ENCODE results near the gene MDK.

MDK gene

DNA sequence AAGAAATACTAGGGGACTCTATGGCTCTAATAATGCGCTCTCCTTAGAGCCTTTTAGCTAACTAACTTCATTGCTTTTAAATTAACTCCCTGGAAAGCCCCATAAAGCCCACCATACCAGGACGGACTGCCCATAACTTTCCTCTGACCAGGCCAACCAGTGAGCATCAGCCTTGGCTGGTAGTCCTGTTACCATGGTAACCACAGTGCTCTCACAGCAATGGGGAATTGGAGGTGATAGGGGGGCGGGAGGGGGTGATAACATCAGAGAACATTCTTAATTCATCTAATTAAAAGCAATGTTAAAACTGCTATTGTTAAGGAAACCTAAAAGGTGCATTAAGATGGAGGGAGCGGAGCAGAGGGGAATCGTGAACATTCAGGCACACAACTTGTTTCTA is 37.3 kb downstream of the MDK start:
- DNase-seq (ENCODE audit: low read depth in 1 of 2, low spot score in 1 of 2): no peak
- TF ChIP-seq SPI1 (IDR thresholded peaks at IDR 0.05; ENCODE audit: borderline replicate concordance, low read depth) (no peak), POLR2AphosphoS5 (IDR thresholded peaks at IDR 0.05; ENCODE audit: low read depth) (no peak), GABPA (IDR thresholded peaks at IDR 0.05; ENCODE audit: low read depth) (no peak)
- TF ChIP-seq, protein P1, sequence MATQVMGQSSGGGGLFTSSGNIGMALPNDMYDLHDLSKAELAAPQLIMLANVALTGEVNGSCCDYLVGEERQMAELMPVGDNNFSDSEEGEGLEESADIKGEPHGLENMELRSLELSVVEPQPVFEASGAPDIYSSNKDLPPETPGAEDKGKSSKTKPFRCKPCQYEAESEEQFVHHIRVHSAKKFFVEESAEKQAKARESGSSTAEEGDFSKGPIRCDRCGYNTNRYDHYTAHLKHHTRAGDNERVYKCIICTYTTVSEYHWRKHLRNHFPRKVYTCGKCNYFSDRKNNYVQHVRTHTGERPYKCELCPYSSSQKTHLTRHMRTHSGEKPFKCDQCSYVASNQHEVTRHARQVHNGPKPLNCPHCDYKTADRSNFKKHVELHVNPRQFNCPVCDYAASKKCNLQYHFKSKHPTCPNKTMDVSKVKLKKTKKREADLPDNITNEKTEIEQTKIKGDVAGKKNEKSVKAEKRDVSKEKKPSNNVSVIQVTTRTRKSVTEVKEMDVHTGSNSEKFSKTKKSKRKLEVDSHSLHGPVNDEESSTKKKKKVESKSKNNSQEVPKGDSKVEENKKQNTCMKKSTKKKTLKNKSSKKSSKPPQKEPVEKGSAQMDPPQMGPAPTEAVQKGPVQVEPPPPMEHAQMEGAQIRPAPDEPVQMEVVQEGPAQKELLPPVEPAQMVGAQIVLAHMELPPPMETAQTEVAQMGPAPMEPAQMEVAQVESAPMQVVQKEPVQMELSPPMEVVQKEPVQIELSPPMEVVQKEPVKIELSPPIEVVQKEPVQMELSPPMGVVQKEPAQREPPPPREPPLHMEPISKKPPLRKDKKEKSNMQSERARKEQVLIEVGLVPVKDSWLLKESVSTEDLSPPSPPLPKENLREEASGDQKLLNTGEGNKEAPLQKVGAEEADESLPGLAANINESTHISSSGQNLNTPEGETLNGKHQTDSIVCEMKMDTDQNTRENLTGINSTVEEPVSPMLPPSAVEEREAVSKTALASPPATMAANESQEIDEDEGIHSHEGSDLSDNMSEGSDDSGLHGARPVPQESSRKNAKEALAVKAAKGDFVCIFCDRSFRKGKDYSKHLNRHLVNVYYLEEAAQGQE (IDR thresholded peaks at IDR 0.05; ENCODE audit: insufficient replicate concordance, low read depth): no peak
- TF ChIP-seq, protein P2, sequence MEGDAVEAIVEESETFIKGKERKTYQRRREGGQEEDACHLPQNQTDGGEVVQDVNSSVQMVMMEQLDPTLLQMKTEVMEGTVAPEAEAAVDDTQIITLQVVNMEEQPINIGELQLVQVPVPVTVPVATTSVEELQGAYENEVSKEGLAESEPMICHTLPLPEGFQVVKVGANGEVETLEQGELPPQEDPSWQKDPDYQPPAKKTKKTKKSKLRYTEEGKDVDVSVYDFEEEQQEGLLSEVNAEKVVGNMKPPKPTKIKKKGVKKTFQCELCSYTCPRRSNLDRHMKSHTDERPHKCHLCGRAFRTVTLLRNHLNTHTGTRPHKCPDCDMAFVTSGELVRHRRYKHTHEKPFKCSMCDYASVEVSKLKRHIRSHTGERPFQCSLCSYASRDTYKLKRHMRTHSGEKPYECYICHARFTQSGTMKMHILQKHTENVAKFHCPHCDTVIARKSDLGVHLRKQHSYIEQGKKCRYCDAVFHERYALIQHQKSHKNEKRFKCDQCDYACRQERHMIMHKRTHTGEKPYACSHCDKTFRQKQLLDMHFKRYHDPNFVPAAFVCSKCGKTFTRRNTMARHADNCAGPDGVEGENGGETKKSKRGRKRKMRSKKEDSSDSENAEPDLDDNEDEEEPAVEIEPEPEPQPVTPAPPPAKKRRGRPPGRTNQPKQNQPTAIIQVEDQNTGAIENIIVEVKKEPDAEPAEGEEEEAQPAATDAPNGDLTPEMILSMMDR (IDR thresholded peaks at IDR 0.05; ENCODE audit: insufficient read depth, low read length): no peak
- H3K27ac ChIP-seq (replicated peaks): no peak overlapping the region

DNA sequence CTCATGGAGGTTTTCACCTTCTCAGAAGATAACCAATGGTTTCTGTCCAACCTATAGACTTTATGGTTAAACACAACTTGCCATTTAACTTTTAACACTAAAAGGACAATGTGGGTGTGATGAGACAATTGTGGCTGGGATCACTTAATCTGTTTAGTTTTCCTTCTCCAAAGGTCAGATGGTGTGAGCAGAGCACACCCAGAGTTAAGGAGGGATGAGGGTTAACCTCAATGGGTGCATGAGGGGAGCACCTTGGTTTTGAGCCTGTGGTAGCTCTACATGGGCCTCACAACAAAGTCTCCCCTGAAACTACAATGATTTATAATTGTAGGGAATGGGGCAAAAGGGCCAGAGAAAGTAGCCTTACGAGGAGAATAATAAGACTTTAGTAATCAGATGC is 39.0 kb downstream of the MDK start:
- H3K27me3 ChIP-seq (ENCODE audit: insufficient read depth, poor library complexity, severe bottlenecking): no peaks in the 10 kb centered on the region
- TF ChIP-seq, protein P1 (IDR thresholded peaks at IDR 0.05; ENCODE audit: insufficient replicate concordance, low read depth): no peak
- TF ChIP-seq, protein P2 (IDR thresholded peaks at IDR 0.05; ENCODE audit: insufficient read depth, low read length): no peak
- no peak for TF ChIP-seq GABPA (IDR thresholded peaks at IDR 0.05; ENCODE audit: low read depth)
- no peak for TF ChIP-seq SPI1 (IDR thresholded peaks at IDR 0.05; ENCODE audit: borderline replicate concordance, low read depth)
- TF ChIP-seq POLR2AphosphoS5 (IDR thresholded peaks at IDR 0.05; ENCODE audit: low read depth): no peak
- no peak overlapping the region for H3K27ac ChIP-seq (replicated peaks)
- DNase-seq (ENCODE audit: low read depth in 1 of 2, low spot score in 1 of 2): no peak
- no peak overlapping the region for H3K4me3 ChIP-seq (replicated peaks; ENCODE audit: insufficient read depth, low read length)

More for the DNA sequence above, 37.3 kb downstream of the MDK start:
- no peak overlapping the region for H3K4me3 ChIP-seq (replicated peaks; ENCODE audit: insufficient read depth, low read length)
- H3K27me3 ChIP-seq (ENCODE audit: insufficient read depth, poor library complexity, severe bottlenecking): no peaks in the 10 kb centered on the region

DNA sequence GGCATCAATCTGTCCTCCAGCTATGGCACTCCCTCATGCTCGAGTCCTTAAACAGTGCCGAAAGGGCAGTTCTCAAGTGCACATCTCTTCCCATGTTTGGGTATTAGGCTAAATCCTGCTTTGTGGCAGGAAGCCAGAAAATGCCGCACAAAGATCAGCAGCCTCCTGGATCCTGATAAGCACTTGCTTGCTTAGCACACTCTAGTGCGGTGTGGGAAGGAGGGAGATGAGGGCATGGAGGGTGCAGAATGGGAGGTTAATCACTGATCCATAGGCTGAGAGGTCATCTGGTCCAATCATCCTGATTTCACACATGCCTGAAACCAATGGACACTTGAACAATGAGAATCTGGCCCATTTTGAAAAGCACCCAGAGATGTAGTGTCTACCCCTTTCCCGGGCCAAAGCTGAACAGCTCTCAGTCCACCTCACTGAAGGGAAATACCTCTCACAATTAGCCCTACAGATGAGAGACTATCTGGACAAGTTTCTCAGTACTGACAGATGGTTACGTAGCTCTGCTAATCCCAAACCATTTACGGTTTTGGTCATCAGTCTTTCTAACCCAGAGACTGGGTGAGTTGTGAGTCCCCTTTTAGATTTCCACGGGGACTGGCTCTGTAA is 39.9 kb downstream of the MDK start:
- Histone ChIP-seq H3K4me3 (replicated peaks; ENCODE audit: insufficient read depth, low read length) (no peak overlapping the region), H3K27ac (replicated peaks) (no peak overlapping the region), H3K27me3 (ENCODE audit: insufficient read depth, poor library complexity, severe bottlenecking) (no peaks in the 10 kb centered on the region)
- no peak for DNase-seq (ENCODE audit: low read depth in 1 of 2, low spot score in 1 of 2)
- TF ChIP-seq, protein P2 (IDR thresholded peaks at IDR 0.05; ENCODE audit: insufficient read depth, low read length): no peak
- TF ChIP-seq GABPA (IDR thresholded peaks at IDR 0.05; ENCODE audit: low read depth): no peak
- TF ChIP-seq SPI1 (IDR thresholded peaks at IDR 0.05; ENCODE audit: borderline replicate concordance, low read depth): no peak
- TF ChIP-seq POLR2AphosphoS5 (IDR thresholded peaks at IDR 0.05; ENCODE audit: low read depth): no peak
- TF ChIP-seq, protein P1 (IDR thresholded peaks at IDR 0.05; ENCODE audit: insufficient replicate concordance, low read depth): no peak

Data from HL-60 (cell line).